K562 (cell line): Measurements from ENCODE around the gene MTF1. TPM values are rescaled to one million over a fixed set of nuclear protein-coding genes. Genes with fewer than 3 reads are reported as not detected.
A peak's percentile ranks its signal among the peaks of the same experiment; 100 is the strongest.

Experiments
- HDAC2 ChIP-seq: fragments of 450-650 bp; IDR thresholded peaks from 2 replicates; pipeline ENCODE4 v1.6.1; 2016; ENCODE audit warnings: mild to moderate bottlenecking
- NONO ChIP-seq, 2 experiments: fragments of 200-400 bp in 1 of 2; fragments of 450-650 bp in 1 of 2; formaldehyde crosslinking in 1 of 2; IDR thresholded peaks; 2 replicates each; pipeline ENCODE4 v1.6.1; 2017; ENCODE audit warnings: low read depth in 2 of 2, mild to moderate bottlenecking in 2 of 2, moderate library complexity in 2 of 2, low read length in 1 of 2
- NR3C1 ChIP-seq: sonication (generic); formaldehyde crosslinking; IDR thresholded peaks from 2 replicates; pipeline ENCODE4 v1.8.1; 2022; ENCODE audit warnings: missing genetic modification reagents
- SMARCE1 ChIP-seq: fragments of 450-650 bp; IDR thresholded peaks from 2 replicates; pipeline ENCODE4 v1.7.1; 2016; ENCODE audit warnings: mild to moderate bottlenecking
- ZNF121 ChIP-seq: sonication (generic); formaldehyde crosslinking; conservative IDR thresholded peaks from 2 replicates; pipeline ENCODE4 v1.8.0; 2022; ENCODE audit warnings: missing genetic modification reagents
- polyA plus RNA-seq, 8 experiments: library from polyadenylated mRNA; depleted of rRNA in 4 of 8; stranded (reverse) in 5 of 8; unstranded in 3 of 8; fragments of >200 nt; fragmentation: Nextera tagmentation in 2 of 8; fragmentation: Illumina TruSeq in 1 of 8; extraction: Ambion mirVana in 2 of 8; extraction: Trizol in 1 of 8; gene quantifications; 2 replicates each; pipeline versions ENCODE4 v1.2.1 to v1.2.3, GENCODE V29; 2011 to 2014; ENCODE audit warnings: inconsistent platforms in 1 of 8, missing spikeins in 1 of 8
- total RNA-seq, 7 experiments: library from RNA; depleted of rRNA in 6 of 7; stranded (reverse); fragments of >200 nt in 6 of 7; fragmentation: Illumina TruSeq in 2 of 7; extraction: Trizol in 2 of 7; gene quantifications; 2 replicates each; pipeline versions ENCODE4 v1.2.1 to v1.2.3, GENCODE V29; 2011 to 2021; ENCODE audit warnings: low replicate concordance in 1 of 7
- TF ChIP-seq, protein P1 (sequence below), 2 experiments: fragments of 450-650 bp; IDR thresholded peaks; 2 replicates each; pipeline ENCODE4 v1.6.1; 2016; ENCODE audit warnings: mild to moderate bottlenecking in 2 of 2, borderline replicate concordance in 1 of 2, low read depth in 1 of 2, moderate library complexity in 1 of 2
- TF ChIP-seq, protein P2 (sequence below): IDR thresholded peaks from 3 replicates; pipeline ENCODE4 v1.6.1; 2011; ENCODE audit warnings: borderline replicate concordance, mild to moderate bottlenecking, moderate library complexity; ENCODE audit not compliant: insufficient read length; ENCODE audit errors: extremely low read depth
- TF ChIP-seq, protein P3 (sequence below): sonication (generic); formaldehyde crosslinking; IDR thresholded peaks from 2 replicates; pipeline ENCODE4 v1.9.0; 2022; ENCODE audit warnings: mild to moderate bottlenecking, missing genetic modification reagents
- TF ChIP-seq, protein P4 (sequence below): fragments of 450-650 bp; formaldehyde crosslinking; IDR thresholded peaks from 2 replicates; pipeline ENCODE4 v1.4.0; 2020; ENCODE audit warnings: mild to moderate bottlenecking, mixed read lengths
- TF ChIP-seq, protein P5 (sequence below), 2 experiments: fragments of 200-800 bp in 1 of 2; sonication (Bioruptor generic) in 1 of 2; sonication (generic) in 1 of 2; formaldehyde crosslinking in 1 of 2; IDR thresholded peaks in 1 of 2; conservative IDR thresholded peaks in 1 of 2; 2 replicates each; pipeline versions ENCODE4 v1.5.0 to v1.6.1; 2016 to 2020; ENCODE audit warnings: missing compliant biosample characterization in 1 of 2, missing genetic modification characterization in 1 of 2, missing genetic modification reagents in 1 of 2

The MTF1 gene
- total and polyA plus RNA-seq, 9 of the 15 experiments (the other 6 are each of a cell fraction or from before 2014, with no cell fraction given): 1.1 to 12.2 (median 4.3) TPM

DNA sequence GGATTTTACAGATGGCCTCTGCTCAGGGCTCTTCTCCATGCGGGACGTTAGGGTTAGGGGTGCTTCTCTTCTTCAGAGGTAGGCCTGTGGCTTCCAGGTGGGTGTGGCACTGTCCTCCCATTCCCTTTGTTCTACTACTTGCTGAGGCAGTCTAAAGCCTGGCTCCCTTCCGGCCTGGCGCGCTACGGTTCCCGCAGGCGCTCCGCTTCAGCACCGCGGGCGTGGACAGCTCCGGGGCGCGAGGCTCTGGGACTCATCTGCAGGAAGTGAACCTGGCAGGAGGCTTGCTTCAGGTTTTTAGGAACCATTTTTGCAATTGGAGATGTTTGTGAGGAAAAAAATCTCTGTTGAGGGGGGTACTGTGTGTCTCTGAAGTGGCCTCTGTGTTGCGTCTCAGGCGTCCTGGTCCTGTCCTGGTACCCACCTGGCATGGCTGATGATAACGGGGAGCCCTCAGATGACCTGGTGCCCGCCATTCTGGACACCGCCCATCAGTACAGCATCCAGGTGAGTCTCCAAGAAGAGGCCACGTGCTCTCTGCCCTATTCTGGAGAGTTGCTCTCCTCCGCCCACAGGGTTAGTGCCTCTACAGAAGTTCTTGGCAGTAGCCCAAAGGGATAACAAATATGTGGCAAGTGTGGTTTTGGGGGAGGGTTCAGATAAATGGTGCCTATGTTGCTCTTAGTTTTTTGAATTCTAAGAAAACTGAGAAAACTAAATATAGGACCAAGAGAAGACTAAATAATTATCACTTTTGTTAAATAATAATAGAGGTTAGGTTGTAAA is 63.9 kb downstream of the MTF1 start (continued):
- TF ChIP-seq, protein P1, sequence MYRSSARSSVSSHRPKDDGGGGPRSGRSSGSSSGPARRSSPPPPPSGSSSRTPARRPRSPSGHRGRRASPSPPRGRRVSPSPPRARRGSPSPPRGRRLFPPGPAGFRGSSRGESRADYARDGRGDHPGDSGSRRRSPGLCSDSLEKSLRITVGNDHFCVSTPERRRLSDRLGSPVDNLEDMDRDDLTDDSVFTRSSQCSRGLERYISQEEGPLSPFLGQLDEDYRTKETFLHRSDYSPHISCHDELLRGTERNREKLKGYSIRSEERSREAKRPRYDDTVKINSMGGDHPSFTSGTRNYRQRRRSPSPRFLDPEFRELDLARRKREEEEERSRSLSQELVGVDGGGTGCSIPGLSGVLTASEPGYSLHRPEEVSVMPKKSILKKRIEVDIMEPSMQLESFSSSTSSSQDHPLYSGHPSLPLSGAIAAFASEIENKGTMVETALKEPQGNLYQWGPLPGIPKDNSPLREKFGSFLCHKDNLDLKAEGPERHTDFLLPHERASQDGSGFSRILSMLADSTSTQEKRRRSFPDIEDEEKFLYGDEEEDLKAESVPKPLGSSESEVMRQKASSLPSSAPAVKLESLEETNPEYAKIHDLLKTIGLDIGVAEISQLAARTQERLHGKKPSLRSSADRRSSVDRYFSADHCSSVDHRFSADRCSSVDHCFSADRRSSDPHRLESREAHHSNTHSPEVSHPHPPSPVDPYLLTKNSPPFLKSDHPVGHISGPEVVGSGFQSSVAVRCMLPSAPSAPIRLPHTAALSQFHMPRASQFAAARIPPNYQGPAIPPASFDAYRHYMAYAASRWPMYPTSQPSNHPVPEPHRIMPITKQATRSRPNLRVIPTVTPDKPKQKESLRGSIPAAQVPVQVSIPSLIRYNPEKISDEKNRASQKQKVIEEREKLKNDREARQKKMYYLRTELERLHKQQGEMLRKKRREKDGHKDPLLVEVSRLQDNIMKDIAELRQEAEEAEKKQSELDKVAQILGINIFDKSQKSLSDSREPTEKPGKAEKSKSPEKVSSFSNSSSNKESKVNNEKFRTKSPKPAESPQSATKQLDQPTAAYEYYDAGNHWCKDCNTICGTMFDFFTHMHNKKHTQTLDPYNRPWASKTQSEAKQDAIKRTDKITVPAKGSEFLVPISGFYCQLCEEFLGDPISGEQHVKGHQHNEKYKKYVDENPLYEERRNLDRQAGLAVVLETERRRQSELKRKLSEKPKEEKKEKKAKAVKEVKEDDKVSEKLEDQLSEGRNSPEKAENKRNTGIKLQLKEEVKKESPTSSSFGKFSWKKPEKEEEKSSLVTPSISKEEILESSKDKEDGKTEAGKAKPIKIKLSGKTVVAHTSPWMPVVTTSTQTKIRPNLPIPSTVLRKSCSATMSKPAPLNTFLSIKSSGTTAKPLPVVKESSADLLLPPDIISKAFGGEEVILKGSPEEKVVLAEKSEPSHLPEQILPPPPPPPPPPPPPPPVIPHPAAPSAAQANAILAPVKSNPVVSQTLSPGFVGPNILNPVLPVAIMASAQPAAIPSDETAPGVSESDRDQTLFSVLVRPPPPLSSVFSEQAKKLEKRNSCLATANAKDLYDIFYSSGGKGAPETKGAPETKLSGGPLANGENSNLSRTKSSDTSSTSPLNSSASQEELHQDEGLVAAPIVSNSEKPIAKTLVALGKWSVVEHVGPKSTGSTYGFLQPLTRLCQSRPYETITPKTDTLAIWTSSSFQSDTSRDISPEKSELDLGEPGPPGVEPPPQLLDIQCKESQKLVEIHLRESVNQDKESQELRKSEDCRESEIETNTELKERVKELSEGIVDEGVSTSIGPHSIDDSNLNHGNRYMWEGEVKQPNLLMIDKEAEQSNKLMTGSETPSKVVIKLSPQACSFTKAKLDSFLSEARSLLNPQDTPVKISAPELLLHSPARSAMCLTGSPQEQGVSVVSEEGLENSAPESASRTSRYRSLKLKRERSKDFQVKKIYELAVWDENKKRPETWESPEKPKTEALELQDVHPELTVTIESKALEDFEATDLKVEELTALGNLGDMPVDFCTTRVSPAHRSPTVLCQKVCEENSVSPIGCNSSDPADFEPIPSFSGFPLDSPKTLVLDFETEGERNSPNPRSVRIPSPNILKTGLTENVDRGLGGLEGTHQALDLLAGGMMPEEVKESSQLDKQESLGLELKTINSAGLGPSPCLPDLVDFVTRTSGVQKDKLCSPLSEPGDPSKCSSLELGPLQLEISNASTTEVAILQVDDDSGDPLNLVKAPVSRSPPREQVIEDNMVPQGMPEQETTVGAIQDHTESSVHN (IDR thresholded peaks at IDR 0.05; ENCODE audit: borderline replicate concordance in 1 of 2, low read depth in 1 of 2): no peak
- TF ChIP-seq NONO (IDR thresholded peaks at IDR 0.05; ENCODE audit: low read depth in 2 of 2, low read length in 1 of 2): no peak
- TF ChIP-seq, protein P2, sequence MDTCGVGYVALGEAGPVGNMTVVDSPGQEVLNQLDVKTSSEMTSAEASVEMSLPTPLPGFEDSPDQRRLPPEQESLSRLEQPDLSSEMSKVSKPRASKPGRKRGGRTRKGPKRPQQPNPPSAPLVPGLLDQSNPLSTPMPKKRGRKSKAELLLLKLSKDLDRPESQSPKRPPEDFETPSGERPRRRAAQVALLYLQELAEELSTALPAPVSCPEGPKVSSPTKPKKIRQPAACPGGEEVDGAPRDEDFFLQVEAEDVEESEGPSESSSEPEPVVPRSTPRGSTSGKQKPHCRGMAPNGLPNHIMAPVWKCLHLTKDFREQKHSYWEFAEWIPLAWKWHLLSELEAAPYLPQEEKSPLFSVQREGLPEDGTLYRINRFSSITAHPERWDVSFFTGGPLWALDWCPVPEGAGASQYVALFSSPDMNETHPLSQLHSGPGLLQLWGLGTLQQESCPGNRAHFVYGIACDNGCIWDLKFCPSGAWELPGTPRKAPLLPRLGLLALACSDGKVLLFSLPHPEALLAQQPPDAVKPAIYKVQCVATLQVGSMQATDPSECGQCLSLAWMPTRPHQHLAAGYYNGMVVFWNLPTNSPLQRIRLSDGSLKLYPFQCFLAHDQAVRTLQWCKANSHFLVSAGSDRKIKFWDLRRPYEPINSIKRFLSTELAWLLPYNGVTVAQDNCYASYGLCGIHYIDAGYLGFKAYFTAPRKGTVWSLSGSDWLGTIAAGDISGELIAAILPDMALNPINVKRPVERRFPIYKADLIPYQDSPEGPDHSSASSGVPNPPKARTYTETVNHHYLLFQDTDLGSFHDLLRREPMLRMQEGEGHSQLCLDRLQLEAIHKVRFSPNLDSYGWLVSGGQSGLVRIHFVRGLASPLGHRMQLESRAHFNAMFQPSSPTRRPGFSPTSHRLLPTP: no peak
- TF ChIP-seq ZNF121: no peak
- TF ChIP-seq, protein P3, sequence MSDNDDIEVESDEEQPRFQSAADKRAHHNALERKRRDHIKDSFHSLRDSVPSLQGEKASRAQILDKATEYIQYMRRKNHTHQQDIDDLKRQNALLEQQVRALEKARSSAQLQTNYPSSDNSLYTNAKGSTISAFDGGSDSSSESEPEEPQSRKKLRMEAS (CRISPR knock-in tag): peak; percentile 84
- TF ChIP-seq SMARCE1: no peak
- TF ChIP-seq HDAC2: peak; percentile 64; the same call in 1 of the 2 replicates
- TF ChIP-seq, protein P4, sequence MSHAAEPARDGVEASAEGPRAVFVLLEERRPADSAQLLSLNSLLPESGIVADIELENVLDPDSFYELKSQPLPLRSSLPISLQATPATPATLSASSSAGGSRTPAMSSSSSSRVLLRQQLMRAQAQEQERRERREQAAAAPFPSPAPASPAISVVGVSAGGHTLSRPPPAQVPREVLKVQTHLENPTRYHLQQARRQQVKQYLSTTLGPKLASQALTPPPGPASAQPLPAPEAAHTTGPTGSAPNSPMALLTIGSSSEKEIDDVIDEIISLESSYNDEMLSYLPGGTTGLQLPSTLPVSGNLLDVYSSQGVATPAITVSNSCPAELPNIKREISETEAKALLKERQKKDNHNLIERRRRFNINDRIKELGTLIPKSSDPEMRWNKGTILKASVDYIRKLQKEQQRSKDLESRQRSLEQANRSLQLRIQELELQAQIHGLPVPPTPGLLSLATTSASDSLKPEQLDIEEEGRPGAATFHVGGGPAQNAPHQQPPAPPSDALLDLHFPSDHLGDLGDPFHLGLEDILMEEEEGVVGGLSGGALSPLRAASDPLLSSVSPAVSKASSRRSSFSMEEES (CRISPR knock-in tag): no peak
- TF ChIP-seq NR3C1 (CRISPR knock-in tag): peak; percentile 96
- TF ChIP-seq, protein P5, sequence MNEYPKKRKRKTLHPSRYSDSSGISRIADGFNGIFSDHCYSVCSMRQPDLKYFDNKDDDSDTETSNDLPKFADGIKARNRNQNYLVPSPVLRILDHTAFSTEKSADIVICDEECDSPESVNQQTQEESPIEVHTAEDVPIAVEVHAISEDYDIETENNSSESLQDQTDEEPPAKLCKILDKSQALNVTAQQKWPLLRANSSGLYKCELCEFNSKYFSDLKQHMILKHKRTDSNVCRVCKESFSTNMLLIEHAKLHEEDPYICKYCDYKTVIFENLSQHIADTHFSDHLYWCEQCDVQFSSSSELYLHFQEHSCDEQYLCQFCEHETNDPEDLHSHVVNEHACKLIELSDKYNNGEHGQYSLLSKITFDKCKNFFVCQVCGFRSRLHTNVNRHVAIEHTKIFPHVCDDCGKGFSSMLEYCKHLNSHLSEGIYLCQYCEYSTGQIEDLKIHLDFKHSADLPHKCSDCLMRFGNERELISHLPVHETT (CRISPR knock-in tag; conservative IDR thresholded peaks at IDR 0.05 in 1 of 2, IDR thresholded peaks at IDR 0.05 in 1 of 2): 0 out of 4 replicates have a peak, but pooled peaks of 1 of the 2 experiments have one; percentile 81
